ENCODE data around the gene ENTREP1. TPM values are rescaled to one million over a fixed set of nuclear protein-coding genes. Genes with fewer than 3 reads are reported as not detected.

Gene ENTREP1
- total RNA-seq, 4 donors from 2014 or later: 11.3 to 29.3 (median 21.3) TPM

- no peak for ATAC-seq
- no peaks in the 10 kb centered on the region for H3K4me1 ChIP-seq
- TF ChIP-seq POLR2AphosphoS5 (IDR thresholded peaks at IDR 0.05): no peak
- no peak for TF ChIP-seq POLR2A (IDR thresholded peaks at IDR 0.05)
- no peak for TF ChIP-seq CTCF (IDR thresholded peaks at IDR 0.05)
- no peaks in the 10 kb centered on the region for H3K9me3 ChIP-seq
- no peaks in the 10 kb centered on the region for H3K27me3 ChIP-seq
- H3K27ac ChIP-seq: no peak overlapping the region
- H3K36me3 ChIP-seq: no peaks in the 10 kb centered on the region
- WGBS, 2 donors (ENCODE audit: low coverage in 1 of 2): 100% methylated on average over 2 to 3 of the region's 10 CpGs
- H3K4me3 ChIP-seq: no peak overlapping the region
Measured at GRCh38 chr9:69420611-69421270, 95.7 kb downstream of the ENTREP1 start.

GRCh38 chr9:69421908-69422801, 97.1 kb downstream of the ENTREP1 start:
- ATAC-seq: peak; percentile 55
- H3K27ac ChIP-seq: no peak overlapping the region
- peak; percentile 71 to 87 (median 82) for TF ChIP-seq CTCF (IDR thresholded peaks at IDR 0.05)
- no peak for TF ChIP-seq EP300 (IDR thresholded peaks at IDR 0.05)
- TF ChIP-seq POLR2AphosphoS5 (IDR thresholded peaks at IDR 0.05): no peak
- H3K36me3 ChIP-seq: no peaks in the 10 kb centered on the region
- H3K4me1 ChIP-seq: no peaks in the 10 kb centered on the region
- H3K27me3 ChIP-seq: no peaks in the 10 kb centered on the region
- 18 to 67% methylated on average over 4 to 8 of the region's 16 CpGs for WGBS, 2 donors (ENCODE audit: low coverage in 1 of 2)
- H3K4me3 ChIP-seq: no peak overlapping the region
- H3K9me3 ChIP-seq: no peaks in the 10 kb centered on the region

GRCh38 chr9:69425136-69425801, 100.3 kb downstream of the ENTREP1 start:
- no peak overlapping the region for H3K27ac ChIP-seq
- WGBS, 2 donors (ENCODE audit: low coverage in 1 of 2): 92% methylated on average over 12 of the region's 17 CpGs; no CpG with 5 or more reads in 1 of the 2 donors
- ATAC-seq: no peak
- no peaks in the 10 kb centered on the region for H3K27me3 ChIP-seq
- H3K4me3 ChIP-seq: no peak overlapping the region
- no peaks in the 10 kb centered on the region for H3K9me3 ChIP-seq
- TF ChIP-seq EP300 (IDR thresholded peaks at IDR 0.05) (no peak), CTCF (IDR thresholded peaks at IDR 0.05) (no peak), POLR2A (IDR thresholded peaks at IDR 0.05) (no peak), POLR2AphosphoS5 (IDR thresholded peaks at IDR 0.05) (no peak)
- no peaks in the 10 kb centered on the region for H3K4me1 ChIP-seq
- no peaks in the 10 kb centered on the region for H3K36me3 ChIP-seq

- H3K4me3 ChIP-seq: no peak overlapping the region
- H3K27ac ChIP-seq: no peak overlapping the region
- H3K4me1 ChIP-seq: no peaks in the 10 kb centered on the region
- 57 to 75% methylated on average over 2 to 3 of the region's 4 CpGs for WGBS, 2 donors (ENCODE audit: low coverage in 1 of 2)
- TF ChIP-seq POLR2A (IDR thresholded peaks at IDR 0.05): no peak
- TF ChIP-seq CTCF (IDR thresholded peaks at IDR 0.05): no peak
- TF ChIP-seq POLR2AphosphoS5 (IDR thresholded peaks at IDR 0.05): no peak
- no peak for TF ChIP-seq EP300 (IDR thresholded peaks at IDR 0.05)
- no peaks in the 10 kb centered on the region for H3K27me3 ChIP-seq
- no peak for ATAC-seq
- no peaks in the 10 kb centered on the region for H3K9me3 ChIP-seq
- H3K36me3 ChIP-seq: peaks cover 0 to 9% of the 10 kb centered on the region in 2 donors
Measured at GRCh38 chr9:69427286-69427685, 102.3 kb downstream of the ENTREP1 start.
